OCI-LY3 (cell line): ENCODE measurements around the gene CLEC2A.

Experiments used
- H2AFZ ChIP-seq: fragments of 200-600, 300-600 bp; shearing (Covaris generic); 2 replicates; pipeline ENCODE4 v1.6.0; 2014; ENCODE audit warnings: antibody characterized with exemption, low read depth, low read length
- H3K27ac ChIP-seq: fragments of 200-600, 300-600 bp; sonication (generic); 2 replicates; pipeline ENCODE4 v1.5.1; 2014; ENCODE audit warnings: mild to moderate bottlenecking, low read length, moderate library complexity, mixed read lengths
- H3K27me3 ChIP-seq: fragments of 200-600, 300-600 bp; sonication (generic); 2 replicates; pipeline ENCODE4 v1.6.1; 2014; ENCODE audit warnings: low read depth, low read length, mixed read lengths
- H3K36me3 ChIP-seq: fragments of 200-600, 300-600 bp; sonication (generic); replicated peaks from 2 replicates; pipeline ENCODE3; 2014; ENCODE audit warnings: low read depth, low read length, mixed read lengths
- H3K4me1 ChIP-seq: fragments of 300-600, 200-600 bp; sonication (generic); 2 replicates; pipeline ENCODE4 v1.6.1; 2014; ENCODE audit warnings: low read length, mixed read lengths
- H3K4me2 ChIP-seq: fragments of 200-600, 300-600 bp; sonication (generic); 2 replicates; pipeline ENCODE4 v1.6.1; 2014; ENCODE audit warnings: low read length, mixed read lengths
- H3K4me3 ChIP-seq: fragments of 300-600, 200-600 bp; sonication (generic); 2 replicates; pipeline ENCODE4 v1.5.1; 2014; ENCODE audit warnings: antibody characterized with exemption, mild to moderate bottlenecking, low read length, moderate library complexity
- H3K79me2 ChIP-seq: fragments of 300-600, 200-600 bp; shearing (Covaris generic); 2 replicates; pipeline ENCODE4 v1.6.1; 2014; ENCODE audit warnings: mild to moderate bottlenecking, low read length, mixed read lengths
- H3K9ac ChIP-seq: fragments of 300-600, 200-600 bp; shearing (Covaris generic); 2 replicates; pipeline ENCODE4 v1.6.0; 2014; ENCODE audit warnings: mild to moderate bottlenecking, low read length, moderate library complexity
- H3K9me3 ChIP-seq: fragments of 200-600, 300-600 bp; shearing (Covaris generic); 2 replicates; pipeline ENCODE4 v1.6.1; 2014; ENCODE audit warnings: low read length, mixed read lengths; ENCODE audit not compliant: insufficient read depth
- H4K20me1 ChIP-seq: fragments of 200-600, 300-600 bp; sonication (generic); 2 replicates; pipeline ENCODE4 v1.6.1; 2016; ENCODE audit warnings: low read length, mixed read lengths; ENCODE audit not compliant: insufficient read depth
- CTCF ChIP-seq: fragments of 200-600, 300-600 bp; sonication (generic); IDR thresholded peaks from 2 replicates; pipeline ENCODE4 v1.5.1; 2014; ENCODE audit warnings: antibody characterized with exemption, low read length, low read depth
- EZH2phosphoT487 ChIP-seq: fragments of 200-600 bp; shearing (Covaris generic); IDR thresholded peaks from 2 replicates; pipeline ENCODE4 v1.6.1; 2018; ENCODE audit warnings: antibody characterized with exemption, mixed run types, low read depth

The CLEC2A gene

DNA sequence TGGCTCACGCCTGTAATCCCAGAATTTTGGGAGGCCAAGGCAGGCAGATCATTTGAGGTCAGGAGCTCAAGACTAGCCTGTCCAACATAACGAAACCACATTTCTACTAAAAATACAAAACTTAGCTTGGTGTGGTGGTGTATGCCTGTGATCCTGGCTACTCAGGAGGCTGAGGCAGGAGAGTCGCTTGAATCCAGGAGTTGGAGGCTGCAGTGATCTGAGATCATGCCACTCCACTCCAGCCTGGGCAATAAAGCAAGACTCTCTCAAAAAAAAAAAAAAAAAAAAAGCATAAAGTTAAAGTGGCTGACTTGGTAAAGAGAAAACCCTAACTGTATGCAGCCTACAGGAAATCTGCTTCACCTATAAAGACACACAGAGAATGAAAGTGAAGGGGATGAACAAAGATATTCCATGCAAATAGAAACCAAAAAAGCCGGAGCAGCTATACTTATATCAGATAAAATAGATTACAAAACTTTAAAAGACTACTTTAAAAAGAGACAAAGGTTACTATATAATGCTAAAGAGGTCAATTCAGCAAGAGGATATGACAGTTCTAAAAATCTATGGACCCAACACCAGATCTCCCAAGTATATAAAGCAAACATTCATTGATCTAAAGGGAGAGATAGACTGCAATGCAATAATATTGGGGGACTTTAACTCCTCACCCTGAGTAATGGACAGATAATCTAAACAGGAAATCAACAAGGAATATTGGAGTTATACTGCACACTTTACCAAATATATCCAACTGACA, 67.1 kb downstream of the CLEC2A start:
- Histone ChIP-seq H2AFZ (no peak overlapping the region), H3K4me3 (no peak overlapping the region), H3K79me2 (no peaks in the 10 kb centered on the region), H3K27ac (no peak overlapping the region), H3K4me1 (peaks cover 23% of the 10 kb centered on the region), H3K4me2 (no peak overlapping the region), H3K9ac (no peak overlapping the region), H3K36me3 (no peaks in the 10 kb centered on the region), H3K27me3 (no peaks in the 10 kb centered on the region), H4K20me1 (no peaks in the 10 kb centered on the region), H3K9me3 (no peaks in the 10 kb centered on the region)
- no peak for TF ChIP-seq EZH2phosphoT487
- TF ChIP-seq CTCF, result no peak
